Endothelial cell (in vitro differentiated cells): ENCODE results near the gene OS9. TPM values are rescaled to one million over a fixed set of nuclear protein-coding genes. Genes with fewer than 3 reads are reported as not detected.

Experiments used
- DNase-seq: peaks from one replicate; pipeline ENCODE4 v3.0.0; 2021; ENCODE audit warnings: low spot score
- H3K27ac Mint-ChIP-seq: one replicate; pipeline ENCODE4 v1.8.0; 2021; ENCODE audit warnings: mixed read lengths, inconsistent platforms; ENCODE audit not compliant: unreplicated experiment
- H3K27me3 Mint-ChIP-seq: one replicate; pipeline ENCODE4 v1.8.0; 2021; ENCODE audit warnings: mild to moderate bottlenecking, moderate library complexity, mixed read lengths, inconsistent platforms; ENCODE audit not compliant: unreplicated experiment
- H3K36me3 Mint-ChIP-seq: one replicate; pipeline ENCODE4 v1.8.0; 2021; ENCODE audit warnings: mild to moderate bottlenecking, low read depth, mixed read lengths, inconsistent platforms; ENCODE audit not compliant: unreplicated experiment
- H3K4me1 Mint-ChIP-seq: one replicate; pipeline ENCODE4 v1.8.0; 2021; ENCODE audit warnings: mild to moderate bottlenecking, mixed read lengths, inconsistent platforms; ENCODE audit not compliant: unreplicated experiment
- H3K4me3 Mint-ChIP-seq: one replicate; pipeline ENCODE4 v1.8.0; 2021; ENCODE audit warnings: mild to moderate bottlenecking, mixed read lengths, inconsistent platforms; ENCODE audit not compliant: unreplicated experiment
- H3K9me3 Mint-ChIP-seq: one replicate; pipeline ENCODE4 v1.8.0; 2021; ENCODE audit warnings: mixed read lengths, inconsistent platforms; ENCODE audit not compliant: unreplicated experiment
- total RNA-seq: library from RNA; stranded (reverse); fragmentation: NEBNext Ultra II Directional; extraction: Animal tissue kit (Norgen Biotek cat#: 25700); gene quantifications from one replicate; pipeline ENCODE4 v1.2.1, GENCODE V29; 2021; ENCODE audit not compliant: unreplicated experiment
- TF ChIP-seq, protein P1 (sequence below): fragments of 200-600 bp; sonication (generic); IDR thresholded peaks from one replicate; pipeline ENCODE4 v1.5.0; 2021; ENCODE audit warnings: antibody characterized with exemption; ENCODE audit not compliant: unreplicated experiment

OS9 gene
- total RNA-seq, 1 donor from 2014 or later: 220 TPM

DNA sequence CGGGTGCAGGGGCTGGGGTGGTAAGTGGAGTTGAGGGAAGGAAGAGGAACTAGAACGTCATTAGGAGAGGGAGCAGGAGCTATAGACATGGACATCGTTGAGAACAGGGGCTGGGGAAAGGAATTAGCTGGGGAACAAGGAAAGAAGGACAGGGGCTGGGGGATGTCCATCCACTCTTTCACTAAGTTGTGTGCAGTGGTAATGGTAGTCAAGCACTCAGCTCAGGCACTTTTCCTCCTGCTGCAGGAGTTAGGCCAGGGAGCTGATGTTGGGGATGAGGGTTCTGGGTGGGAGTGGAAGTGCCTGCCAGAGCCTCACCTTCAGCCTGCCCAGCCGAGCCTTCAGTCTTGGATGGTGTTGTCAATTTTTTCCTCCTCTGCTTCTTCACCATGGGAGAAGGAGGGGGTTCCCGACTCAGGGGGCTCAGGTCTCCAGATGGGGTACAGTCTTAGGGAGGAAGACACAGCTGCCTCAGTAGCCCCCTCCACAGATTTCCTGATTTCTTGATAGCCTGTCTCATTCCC lies 35.5 kb downstream of the OS9 start:
- Mint-ChIP-seq H3K4me3 (no peak overlapping the region), H3K27ac (no peak overlapping the region), H3K27me3 (peaks cover 33% of the 10 kb centered on the region), H3K36me3 (peaks cover 21% of the 10 kb centered on the region), H3K4me1 (peaks cover 14% of the 10 kb centered on the region), H3K9me3 (peaks cover 5% of the 10 kb centered on the region)
- DNase-seq: no peak
- TF ChIP-seq, protein P1, sequence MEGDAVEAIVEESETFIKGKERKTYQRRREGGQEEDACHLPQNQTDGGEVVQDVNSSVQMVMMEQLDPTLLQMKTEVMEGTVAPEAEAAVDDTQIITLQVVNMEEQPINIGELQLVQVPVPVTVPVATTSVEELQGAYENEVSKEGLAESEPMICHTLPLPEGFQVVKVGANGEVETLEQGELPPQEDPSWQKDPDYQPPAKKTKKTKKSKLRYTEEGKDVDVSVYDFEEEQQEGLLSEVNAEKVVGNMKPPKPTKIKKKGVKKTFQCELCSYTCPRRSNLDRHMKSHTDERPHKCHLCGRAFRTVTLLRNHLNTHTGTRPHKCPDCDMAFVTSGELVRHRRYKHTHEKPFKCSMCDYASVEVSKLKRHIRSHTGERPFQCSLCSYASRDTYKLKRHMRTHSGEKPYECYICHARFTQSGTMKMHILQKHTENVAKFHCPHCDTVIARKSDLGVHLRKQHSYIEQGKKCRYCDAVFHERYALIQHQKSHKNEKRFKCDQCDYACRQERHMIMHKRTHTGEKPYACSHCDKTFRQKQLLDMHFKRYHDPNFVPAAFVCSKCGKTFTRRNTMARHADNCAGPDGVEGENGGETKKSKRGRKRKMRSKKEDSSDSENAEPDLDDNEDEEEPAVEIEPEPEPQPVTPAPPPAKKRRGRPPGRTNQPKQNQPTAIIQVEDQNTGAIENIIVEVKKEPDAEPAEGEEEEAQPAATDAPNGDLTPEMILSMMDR: no peak

DNA sequence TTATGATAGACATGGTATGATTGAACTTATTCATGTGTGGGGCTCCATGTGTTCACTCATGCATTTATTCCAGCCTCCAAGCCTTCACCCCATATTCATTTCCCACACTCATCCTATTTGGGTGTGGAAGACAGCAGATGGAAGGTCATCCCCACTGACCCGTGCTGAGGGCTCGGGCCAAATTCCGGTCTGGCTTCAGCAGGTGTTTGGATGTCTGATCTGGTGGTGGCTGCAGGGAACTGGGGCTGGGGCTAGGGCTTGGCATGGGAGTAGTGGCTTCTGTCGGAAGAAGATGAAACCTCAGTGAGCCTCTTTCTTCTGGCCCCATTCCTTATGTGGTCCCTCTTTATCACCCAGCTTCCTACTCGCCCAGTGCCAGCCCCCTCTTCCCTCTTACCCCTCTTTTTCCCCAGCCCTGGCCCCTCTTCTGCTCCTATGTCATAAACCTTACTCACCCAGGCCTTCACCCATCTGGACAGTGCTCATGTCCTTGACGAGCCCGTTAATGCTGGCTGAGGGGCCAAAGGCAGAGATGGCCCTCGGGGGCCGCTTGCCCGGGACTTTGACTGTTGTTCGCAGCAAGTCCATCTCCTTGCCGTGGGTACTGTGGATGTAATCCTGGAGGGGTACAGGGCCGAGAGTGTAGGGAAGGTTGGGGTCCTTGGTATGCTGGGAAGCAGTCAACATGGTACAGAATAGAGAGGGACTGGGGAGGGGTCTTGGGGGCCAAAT lies 36.6 kb downstream of the OS9 start:
- Mint-ChIP-seq H3K27me3 (peaks cover 36% of the 10 kb centered on the region), H3K36me3 (peaks cover 27% of the 10 kb centered on the region), H3K4me3 (no peak overlapping the region), H3K4me1 (peaks cover 18% of the 10 kb centered on the region), H3K9me3 (peaks cover 5% of the 10 kb centered on the region), H3K27ac (no peak overlapping the region)
- no peak for DNase-seq
- TF ChIP-seq, protein P1: no peak

DNA sequence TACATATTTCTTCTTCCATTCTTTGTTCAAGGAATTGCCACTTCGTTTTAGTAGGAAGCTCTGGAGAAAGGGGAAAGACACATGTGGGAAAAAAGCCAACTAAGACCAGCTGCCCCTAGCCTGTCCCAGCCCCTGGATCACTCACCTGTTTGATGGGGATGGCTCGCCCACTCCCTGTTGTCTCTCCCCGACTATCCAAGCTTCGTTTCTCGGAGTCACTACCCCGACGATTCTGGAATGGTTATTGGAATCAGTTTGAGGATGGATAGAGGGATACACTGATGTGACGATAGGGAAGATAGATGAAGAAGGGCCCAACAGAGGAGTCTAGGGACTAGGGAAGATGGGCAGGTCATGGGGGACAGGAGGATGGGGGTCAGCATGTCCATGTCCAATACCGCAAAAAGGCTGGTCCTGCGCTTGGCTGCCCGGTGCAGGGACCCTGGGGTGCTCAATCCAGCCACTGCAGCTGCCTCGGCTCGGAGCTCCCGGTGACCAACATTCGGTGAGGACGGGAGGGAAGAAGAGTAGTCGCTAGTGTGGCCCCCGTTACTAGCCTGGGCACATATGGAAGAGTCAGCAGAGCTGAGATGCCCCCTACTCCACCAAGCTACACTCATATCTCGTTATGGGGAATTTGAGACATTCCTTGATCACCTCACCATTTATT lies 37.6 kb downstream of the OS9 start:
- TF ChIP-seq, protein P1: no peak
- H3K27ac Mint-ChIP-seq: no peak overlapping the region
- peaks cover 42% of the 10 kb centered on the region for H3K27me3 Mint-ChIP-seq
- H3K9me3 Mint-ChIP-seq: peaks cover 5% of the 10 kb centered on the region
- H3K4me3 Mint-ChIP-seq: no peak overlapping the region
- H3K36me3 Mint-ChIP-seq: peaks cover 31% of the 10 kb centered on the region
- DNase-seq: no peak
- peaks cover 19% of the 10 kb centered on the region for H3K4me1 Mint-ChIP-seq

DNA sequence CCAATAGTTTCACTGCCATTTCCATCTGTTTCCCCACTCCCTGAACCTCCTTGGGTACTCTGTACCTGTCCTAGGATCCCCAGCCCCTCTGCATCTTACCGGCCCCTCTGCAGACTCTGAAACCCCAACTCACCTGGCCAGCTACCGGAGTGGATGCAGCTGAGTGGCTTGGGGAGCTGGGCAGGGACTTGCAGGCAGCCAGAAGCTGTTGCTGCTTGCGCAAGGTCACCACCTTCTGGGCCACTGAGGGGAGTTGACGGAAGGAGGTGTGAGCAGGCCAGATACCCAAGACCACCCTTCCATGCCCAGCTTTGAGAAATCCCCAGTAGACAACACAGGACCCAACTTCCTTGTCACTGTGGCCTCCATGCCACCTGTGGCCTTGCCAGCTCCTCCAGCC lies 38.3 kb downstream of the OS9 start:
- Mint-ChIP-seq H3K36me3 (peaks cover 35% of the 10 kb centered on the region), H3K9me3 (peaks cover 5% of the 10 kb centered on the region), H3K4me1 (peaks cover 24% of the 10 kb centered on the region), H3K27ac (no peak overlapping the region), H3K27me3 (peaks cover 46% of the 10 kb centered on the region), H3K4me3 (no peak overlapping the region)
- no peak for DNase-seq
- TF ChIP-seq, protein P1: no peak
